ENCODE results near the gene L3MBTL4. TPM values are rescaled to one million over a fixed set of nuclear protein-coding genes. Genes with fewer than 3 reads are reported as not detected.

L3MBTL4 gene
- total and polyA plus RNA-seq, 4 donors, result 2.3 to 15.0 (median 5.0) TPM

- no peak for TF ChIP-seq FOXA1 (IDR thresholded peaks at IDR 0.05)
- TF ChIP-seq HNF4G (IDR thresholded peaks at IDR 0.05), result no peak
- no peak for TF ChIP-seq HNF4A (conservative IDR thresholded peaks at IDR 0.05)
- no peak for TF ChIP-seq TAF1 (conservative IDR thresholded peaks at IDR 0.05)
- no peak for TF ChIP-seq CTCF (IDR thresholded peaks at IDR 0.05; ENCODE audit: low read depth, low read length, missing input control)
- TF ChIP-seq EGR1 (IDR thresholded peaks at IDR 0.05; ENCODE audit: low read depth in 2 of 2), result no peak
- TF ChIP-seq RAD21 (IDR thresholded peaks at IDR 0.05), result no peak
- no peak for TF ChIP-seq NR2F2 (IDR thresholded peaks at IDR 0.05)
- no peak for TF ChIP-seq REST (IDR thresholded peaks at IDR 0.05)
- TF ChIP-seq ATF3 (IDR thresholded peaks at IDR 0.05), result no peak
- no peak for TF ChIP-seq JUND (IDR thresholded peaks at IDR 0.05)
- TF ChIP-seq ZBTB33 (IDR thresholded peaks at IDR 0.05), result no peak
- 79% methylated on average over 4 of the region's 4 CpGs for WGBS
- peaks cover 16 to 42% (median 25%) of the 10 kb centered on the region in 4 donors for H3K4me1 ChIP-seq (ENCODE audit: control insufficient read depth in 4 of 4, insufficient read depth in 4 of 4, low read length in 3 of 4)
- H3K9me3 ChIP-seq (ENCODE audit: control insufficient read depth in 4 of 4, low read length in 3 of 4), result no peaks in the 10 kb centered on the region
- H3K27ac ChIP-seq (ENCODE audit: low read depth in 1 of 2, low read length in 2 of 2), result no peak overlapping the region
- no peaks in the 10 kb centered on the region for H3K27me3 ChIP-seq (ENCODE audit: control insufficient read depth in 4 of 4, insufficient read depth in 4 of 4, low read length in 3 of 4)
- no peaks in the 10 kb centered on the region for H3K36me3 ChIP-seq (ENCODE audit: control insufficient read depth in 4 of 4, insufficient read depth in 3 of 4, low read depth in 1 of 4, low read length in 3 of 4)
- no peak overlapping the region for H3K9ac ChIP-seq (ENCODE audit: low read depth in 1 of 2, low read length in 2 of 2)
- DNase-seq (ENCODE audit: low spot score), result no peak
- H3K4me3 ChIP-seq (ENCODE audit: low read depth in 1 of 3, low read length in 3 of 3), result no peak overlapping the region
Observed at GRCh38 chr18:6366776-6367175, 47.9 kb downstream of the L3MBTL4 start.

- Histone ChIP-seq H3K9ac (ENCODE audit: low read depth in 1 of 2, low read length in 2 of 2) (no peak overlapping the region), H3K27ac (ENCODE audit: low read depth in 1 of 2, low read length in 2 of 2) (no peak overlapping the region)
- DNase-seq (ENCODE audit: low spot score), result no peak
Observed at GRCh38 chr18:6365385-6365784, 49.3 kb downstream of the L3MBTL4 start.

More at GRCh38 chr18:6365385-6365784, 49.3 kb downstream of the L3MBTL4 start:
- no peak overlapping the region for H3K4me3 ChIP-seq (ENCODE audit: low read depth in 1 of 3, low read length in 3 of 3)
- no peaks in the 10 kb centered on the region for H3K27me3 ChIP-seq (ENCODE audit: control insufficient read depth in 4 of 4, insufficient read depth in 4 of 4, low read length in 3 of 4)
- no peaks in the 10 kb centered on the region for H3K9me3 ChIP-seq (ENCODE audit: control insufficient read depth in 4 of 4, low read length in 3 of 4)
- H3K4me1 ChIP-seq (ENCODE audit: control insufficient read depth in 4 of 4, insufficient read depth in 4 of 4, low read length in 3 of 4), result peaks cover 14 to 35% (median 24%) of the 10 kb centered on the region in 4 donors
- TF ChIP-seq REST (IDR thresholded peaks at IDR 0.05) (no peak), ZBTB33 (IDR thresholded peaks at IDR 0.05) (no peak), HNF4G (IDR thresholded peaks at IDR 0.05) (no peak)
- H3K36me3 ChIP-seq (ENCODE audit: control insufficient read depth in 4 of 4, insufficient read depth in 3 of 4, low read depth in 1 of 4, low read length in 3 of 4), result no peaks in the 10 kb centered on the region

All from liver (tissue), 9 donors.